Umbilical cord (tissue), 2 donors: Measurements from ENCODE around the gene DDX25. TPM values are rescaled to one million over a fixed set of nuclear protein-coding genes. Genes with fewer than 3 reads are reported as not detected.

Source experiments
- DNase-seq: peaks from one replicate; pipeline ENCODE4 v3.0.0-alpha.2; 2015; ENCODE audit warnings: low spot score
- total RNA-seq: library from RNA; depleted of rRNA; stranded (reverse); fragments of >200 nt; gene quantifications from one replicate; pipeline ENCODE4 v1.2.3, GENCODE V29; 2014; ENCODE audit warnings: low replicate concordance; ENCODE audit not compliant: insufficient read depth

Gene DDX25
- total RNA-seq, 1 donor from 2014 or later = 2.2 TPM

- DNase-seq = no peak
These were observed 30.2 kb downstream of the DDX25 start for GRCh38 chr11:125934473-125934872.

- no peak for DNase-seq
These were observed 30.7 kb downstream of the DDX25 start for GRCh38 chr11:125935056-125935455.

GRCh38 chr11:125935618-125936199 is 31.4 kb downstream of the DDX25 start:
- peak; percentile 67 for DNase-seq

DNA sequence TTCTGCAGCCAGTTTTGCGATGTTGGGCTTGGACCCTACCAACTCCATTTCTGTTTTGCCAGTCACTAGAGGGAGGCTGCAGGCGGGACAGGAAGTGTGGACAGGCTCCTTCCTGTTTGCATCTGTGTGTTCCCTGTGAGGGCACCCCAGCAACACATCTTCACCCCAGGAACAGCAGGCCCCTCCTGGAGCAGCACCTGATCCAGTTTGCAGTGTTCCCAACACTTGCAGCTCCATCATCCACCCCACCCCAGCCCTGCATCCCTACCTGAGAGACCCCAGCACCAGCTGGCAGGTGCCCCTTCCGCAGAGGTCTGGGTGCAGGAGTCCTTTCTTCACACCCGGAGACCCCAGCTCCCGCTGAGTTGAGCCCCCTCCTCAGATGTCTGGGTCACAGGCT is 34.1 kb downstream of the DDX25 start:
- DNase-seq = no peak

GRCh38 chr11:125939081-125939521 is 34.8 kb downstream of the DDX25 start:
- no peak for DNase-seq

DNA sequence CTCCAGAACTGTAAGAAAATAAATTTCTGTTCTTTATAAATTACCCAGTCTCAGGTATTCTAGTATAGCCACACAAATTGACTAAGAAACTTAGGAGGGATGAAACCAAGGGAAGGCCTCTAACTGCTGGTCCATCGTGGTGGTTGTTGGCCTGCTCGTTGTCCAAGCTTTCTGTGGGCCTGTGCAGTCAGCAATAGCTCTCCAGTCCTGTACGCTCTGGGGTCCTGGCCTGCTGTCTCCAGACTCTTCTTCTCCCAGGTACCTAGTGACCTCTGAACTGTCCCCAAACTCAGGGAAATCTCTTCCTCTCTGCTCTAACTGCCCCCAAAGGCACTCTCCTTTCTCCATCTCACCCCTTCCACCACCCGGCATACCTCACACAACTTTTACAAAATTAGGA is 35.8 kb downstream of the DDX25 start:
- DNase-seq = no peak

- no peak for DNase-seq
These were observed 36.9 kb downstream of the DDX25 start for GRCh38 chr11:125941267-125941618.

- DNase-seq = peak; percentile 26
These were observed 37.6 kb downstream of the DDX25 start for GRCh38 chr11:125941619-125942611.

GRCh38 chr11:125942771-125943428 is 38.6 kb downstream of the DDX25 start:
- no peak for DNase-seq

DNA sequence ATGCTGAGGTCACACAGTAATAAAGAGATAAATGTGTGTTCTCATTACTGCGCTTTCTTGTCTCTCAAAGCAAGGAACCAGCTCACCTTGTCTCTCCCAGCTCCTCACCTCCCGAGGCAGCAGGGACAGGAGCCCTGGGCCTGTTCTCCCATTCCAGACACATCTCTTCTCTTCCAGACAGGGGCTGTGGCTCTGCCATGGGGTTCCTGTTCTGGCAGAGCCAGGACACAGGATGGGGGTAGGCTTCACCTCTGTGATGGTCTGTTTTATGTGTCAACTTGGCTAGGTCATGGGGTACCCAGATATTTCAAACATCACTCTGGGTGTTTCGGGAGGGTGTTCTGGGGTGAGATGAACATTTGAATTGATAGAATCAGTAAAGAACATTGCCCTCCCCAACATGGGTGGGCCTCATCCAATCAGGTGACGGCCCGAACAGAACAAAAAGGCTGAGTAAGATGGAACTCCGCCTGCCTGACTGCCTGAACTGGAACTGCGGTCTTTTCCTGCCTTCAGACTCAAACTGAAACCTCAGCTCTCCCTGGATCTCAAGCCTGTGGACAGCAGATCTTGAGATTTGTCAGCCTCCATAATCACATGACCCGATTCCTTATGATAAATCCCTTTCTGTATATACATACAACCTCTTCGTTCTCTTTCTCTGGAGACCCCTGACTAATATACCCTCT is 39.5 kb downstream of the DDX25 start:
- DNase-seq = no peak

DNA sequence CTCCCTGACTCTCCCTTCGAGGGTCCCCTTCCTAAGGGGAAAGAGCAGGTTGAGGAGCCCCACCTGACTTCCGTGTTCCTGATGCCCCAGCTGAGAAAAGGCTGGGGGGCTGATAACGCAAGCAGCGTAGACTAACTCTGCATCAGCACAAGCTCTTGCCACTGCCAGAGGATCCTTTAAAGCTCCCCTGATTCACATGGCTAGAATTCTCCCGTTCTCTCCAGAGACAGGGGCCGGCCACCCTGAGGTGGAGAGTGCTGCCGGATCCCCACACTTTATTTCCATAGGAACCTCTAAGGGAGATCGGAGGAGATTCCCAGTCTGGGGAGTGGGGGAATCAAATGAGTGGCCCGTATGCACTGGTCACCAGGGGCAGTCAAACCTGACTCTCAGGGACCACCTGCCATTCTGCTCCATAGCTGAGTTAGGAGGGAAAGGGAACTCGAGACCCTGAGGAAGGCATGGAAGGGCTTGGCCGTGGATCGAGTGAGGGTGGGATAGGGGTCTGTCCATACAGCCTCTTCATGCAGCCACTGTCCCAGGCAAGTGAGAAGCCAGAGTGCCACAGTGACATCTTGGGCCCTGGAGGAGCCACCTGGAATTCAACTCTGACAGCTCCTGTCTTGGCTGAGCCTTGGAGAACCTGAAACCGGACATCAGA is 40.2 kb downstream of the DDX25 start:
- no peak for DNase-seq

GRCh38 chr11:125945011-125945796 is 40.9 kb downstream of the DDX25 start:
- no peak for DNase-seq

- no peak for DNase-seq
These were observed 41.7 kb downstream of the DDX25 start, which contains the start of gene VSIG10L2 for GRCh38 chr11:125945797-125946520. VSIG10L2 (plus strand) TSS chr11:125946044; CDS start chr11:125946056, 12 bp downstream.

DNA sequence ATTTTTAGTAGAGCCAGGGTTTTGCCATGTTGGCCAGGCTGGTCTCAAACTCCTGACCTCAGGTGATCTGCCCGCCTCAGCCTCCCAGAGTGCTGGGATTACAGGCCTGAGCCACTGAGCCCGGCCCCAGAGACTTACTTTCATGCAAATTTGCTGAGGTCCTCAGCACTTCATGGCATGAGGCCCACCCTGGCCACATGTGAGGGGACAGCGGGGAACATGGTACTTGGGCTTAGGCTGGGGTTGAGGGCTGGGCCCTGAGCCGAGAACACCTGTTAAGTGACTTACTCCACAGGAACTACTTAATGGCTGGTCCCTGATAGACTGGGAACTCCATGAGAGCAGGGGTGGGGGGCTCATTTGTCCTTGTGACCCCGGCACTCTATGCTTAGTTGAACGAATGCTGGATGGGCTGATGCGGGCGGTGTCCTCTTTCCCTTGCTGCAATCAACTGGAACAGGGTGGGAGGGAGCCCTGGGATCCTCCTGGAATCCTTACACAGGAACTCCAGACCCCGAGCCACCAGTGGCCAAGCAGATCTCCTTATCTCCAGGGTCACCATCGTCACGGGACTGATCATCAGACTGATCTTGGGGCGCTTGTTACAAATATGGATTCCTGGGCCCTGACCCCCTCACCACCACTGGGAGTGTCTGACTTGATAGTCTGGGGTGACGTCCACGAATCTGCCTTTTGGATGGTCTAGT is 42.6 kb downstream of the DDX25 start:
- no peak for DNase-seq

- no peak for DNase-seq
These were observed 43.3 kb downstream of the DDX25 start for GRCh38 chr11:125947419-125948277.

GRCh38 chr11:125948278-125949051 is 44.2 kb downstream of the DDX25 start:
- DNase-seq = no peak
